HG03060 (cell line): ENCODE data around the gene STARD3.
"Not testable (repeated sequence)": the region's sequence is repeated elsewhere in the genome, so short reads cannot be mapped to it uniquely, and the experiment has no call there.

Experiments used
- ATAC-seq: cut with Tn5 transposase; IDR thresholded peaks from one replicate; pipeline ENCODE4 v1.9.1; 2021; ENCODE audit warnings: low read depth, moderate number of reproducible peaks; ENCODE audit not compliant: unreplicated experiment

Gene STARD3

GRCh38 chr17:39636927-39637736, at the start of gene STARD3:
Gene STARD3, plus strand, starts transcription at chr17:39637144. Its CDS starts 16,388 bp downstream, at chr17:39653532.
- no peak for ATAC-seq

- ATAC-seq: not testable (repeated sequence)
Observed at GRCh38 chr17:39590180-39590579, 46.8 kb upstream of the STARD3 start.

GRCh38 chr17:39591958-39592954, 44.7 kb upstream of the STARD3 start:
- no peak for ATAC-seq

DNA sequence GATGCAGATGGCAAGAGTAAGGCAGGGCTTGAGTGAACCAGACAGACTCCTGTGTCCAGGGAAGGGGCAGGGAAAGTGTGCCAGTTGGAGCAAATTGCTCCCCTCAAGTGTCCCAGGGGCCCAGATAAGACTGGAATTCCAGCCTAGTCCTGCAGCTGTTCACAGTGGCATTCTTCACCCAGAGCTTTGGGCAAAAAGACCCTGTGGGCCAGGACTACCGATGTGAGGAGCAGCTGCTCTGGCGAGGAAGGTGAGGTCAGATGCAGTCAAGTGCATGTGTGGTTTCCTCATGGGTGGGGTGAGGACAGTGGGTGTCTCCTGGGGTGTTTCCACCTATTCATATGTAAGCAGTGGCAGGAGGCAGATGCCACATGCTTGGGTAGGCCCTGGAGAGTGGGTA, 43.6 kb upstream of the STARD3 start:
- ATAC-seq: no peak

- no peak for ATAC-seq
Observed at GRCh38 chr17:39595294-39595693, 41.6 kb upstream of the STARD3 start.

DNA sequence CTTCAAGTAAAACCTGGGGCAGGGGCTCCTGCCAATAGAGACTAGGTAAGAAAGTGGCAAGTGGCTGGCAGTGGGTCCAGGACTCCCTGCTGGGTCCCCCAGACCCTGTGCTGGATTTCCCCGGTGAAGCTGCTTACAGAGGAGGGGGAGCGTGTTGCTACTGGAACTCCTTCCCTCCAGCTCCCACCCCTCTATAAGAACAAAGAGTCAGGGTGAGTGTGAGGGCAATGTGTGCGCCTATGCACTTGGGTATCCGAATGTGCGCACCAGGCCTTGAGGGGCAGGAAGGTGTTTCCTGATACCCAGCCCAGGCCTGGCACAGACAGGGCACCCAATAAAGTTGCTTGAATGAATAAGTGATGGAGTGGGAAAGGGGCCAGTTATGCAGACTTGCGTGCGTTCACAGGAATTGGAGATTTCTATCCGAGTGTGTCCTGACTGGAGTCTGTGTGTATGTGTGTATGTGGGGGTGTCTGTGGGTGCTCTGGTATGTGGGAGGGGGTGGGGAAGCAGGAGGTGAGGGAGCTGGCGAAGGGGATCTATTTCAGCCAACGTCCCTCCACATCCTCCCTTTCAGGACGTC, 40.9 kb upstream of the STARD3 start:
- ATAC-seq: no peak

GRCh38 chr17:39596543-39597267, 40.2 kb upstream of the STARD3 start:
- no peak for ATAC-seq

- no peak for ATAC-seq
Observed at GRCh38 chr17:39597372-39598046, 39.4 kb upstream of the STARD3 start.

GRCh38 chr17:39598047-39598481, 38.9 kb upstream of the STARD3 start:
- no peak for ATAC-seq

GRCh38 chr17:39598630-39599003, 38.3 kb upstream of the STARD3 start:
- no peak for ATAC-seq

GRCh38 chr17:39599004-39599664, 37.8 kb upstream of the STARD3 start:
- no peak for ATAC-seq

GRCh38 chr17:39599665-39600231, 37.2 kb upstream of the STARD3 start:
- ATAC-seq: no peak

DNA sequence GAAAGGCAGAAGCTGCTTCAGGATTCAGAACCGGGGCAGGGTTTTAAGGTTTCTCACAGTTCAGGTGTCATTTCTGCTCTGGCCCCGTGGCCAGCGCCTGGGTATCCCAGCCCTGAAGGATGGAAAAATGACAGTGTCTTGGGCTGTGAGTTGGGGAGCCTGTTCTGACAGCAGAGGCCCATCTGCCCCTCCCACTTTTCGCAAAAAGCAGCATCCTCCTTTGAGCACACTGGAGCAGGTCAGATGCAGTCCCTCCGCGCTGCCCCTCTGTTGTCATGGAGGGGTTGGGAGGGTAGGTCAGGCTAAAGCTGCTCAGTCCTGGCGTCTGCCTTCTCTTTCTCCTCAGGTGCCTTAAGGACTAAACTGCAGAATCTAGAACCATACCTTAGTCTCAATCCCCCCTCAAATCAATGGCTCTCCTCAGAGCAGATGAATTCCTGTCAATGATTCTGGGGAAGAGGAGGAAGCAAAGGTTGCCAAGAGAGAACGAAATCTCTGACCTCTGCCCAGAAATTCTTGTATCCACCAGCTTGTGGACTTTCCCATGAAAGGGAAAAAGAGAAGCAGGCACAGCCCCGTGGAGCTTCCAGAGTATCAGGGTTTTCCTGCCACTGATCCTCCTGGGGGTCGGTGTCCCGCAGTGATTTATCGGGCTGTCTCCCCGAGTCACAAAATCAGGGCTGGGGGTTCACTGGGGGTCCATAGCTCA, 36.5 kb upstream of the STARD3 start:
- ATAC-seq: no peak

GRCh38 chr17:39600997-39601597, 35.8 kb upstream of the STARD3 start:
- ATAC-seq: no peak

DNA sequence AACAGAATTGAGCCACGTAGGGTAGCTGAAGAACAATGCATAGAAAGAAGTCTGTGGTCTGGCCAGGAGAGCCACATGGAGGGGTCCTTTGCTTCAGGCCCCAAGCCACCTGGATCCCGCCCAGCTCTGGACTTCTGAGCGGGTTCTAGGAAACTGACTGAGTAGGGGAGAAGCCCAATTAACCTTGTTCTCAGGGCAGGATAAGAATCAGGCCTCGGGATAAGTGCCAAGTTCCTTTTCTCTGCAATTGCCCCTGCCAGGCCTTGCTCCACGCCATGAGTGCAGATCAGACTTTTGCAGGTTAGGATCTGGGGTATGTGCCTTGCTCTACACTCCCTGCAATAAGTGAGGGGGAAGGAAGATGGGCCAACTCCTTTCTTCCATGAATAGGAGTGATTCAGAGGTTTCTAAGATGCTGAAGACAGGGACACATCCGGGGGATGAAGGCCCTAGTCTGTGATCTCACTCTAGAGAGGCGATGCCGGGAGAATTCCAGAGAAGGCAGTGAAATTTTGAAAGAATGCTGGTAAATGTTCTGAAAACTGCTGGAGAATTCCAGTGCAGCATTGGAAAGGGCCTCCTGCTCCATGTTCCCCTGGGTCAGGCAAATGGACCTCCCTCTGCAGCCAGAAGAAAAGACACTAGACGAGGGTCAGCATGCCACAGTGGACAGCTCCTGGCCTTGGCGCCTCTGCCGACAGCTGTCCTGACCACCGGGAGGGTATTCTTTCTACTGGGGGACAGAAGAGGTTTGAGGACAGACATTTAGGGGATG, 35.0 kb upstream of the STARD3 start:
- ATAC-seq: no peak

GRCh38 chr17:39602533-39603303, 34.2 kb upstream of the STARD3 start:
- ATAC-seq: no peak
